ENCODE measurements around the gene GNG3. TPM values are rescaled to one million over a fixed set of nuclear protein-coding genes. Genes with fewer than 3 reads are reported as not detected.

Gene GNG3
- total and polyA plus RNA-seq, 2 experiments from 2014 or later: 0.23 to 1.2 TPM

- 65% methylated on average over 4 of the region's 4 CpGs for WGBS (ENCODE audit: low lambda C conversion rate, missing lambda C conversion rate)
- H2AFZ ChIP-seq: peak overlapping the region; percentile 29
- no peak overlapping the region for H3K4me3 ChIP-seq
- peak; percentile 78 for DNase-seq (ENCODE audit: low spot score)
- TF ChIP-seq EZH2 (IDR thresholded peaks at IDR 0.05; ENCODE audit: borderline replicate concordance): no peak
- TF ChIP-seq EZH2phosphoT487 (IDR thresholded peaks at IDR 0.05; ENCODE audit: low read depth, severe bottlenecking, unreplicated experiment): no peak
- TF ChIP-seq, protein P1, sequence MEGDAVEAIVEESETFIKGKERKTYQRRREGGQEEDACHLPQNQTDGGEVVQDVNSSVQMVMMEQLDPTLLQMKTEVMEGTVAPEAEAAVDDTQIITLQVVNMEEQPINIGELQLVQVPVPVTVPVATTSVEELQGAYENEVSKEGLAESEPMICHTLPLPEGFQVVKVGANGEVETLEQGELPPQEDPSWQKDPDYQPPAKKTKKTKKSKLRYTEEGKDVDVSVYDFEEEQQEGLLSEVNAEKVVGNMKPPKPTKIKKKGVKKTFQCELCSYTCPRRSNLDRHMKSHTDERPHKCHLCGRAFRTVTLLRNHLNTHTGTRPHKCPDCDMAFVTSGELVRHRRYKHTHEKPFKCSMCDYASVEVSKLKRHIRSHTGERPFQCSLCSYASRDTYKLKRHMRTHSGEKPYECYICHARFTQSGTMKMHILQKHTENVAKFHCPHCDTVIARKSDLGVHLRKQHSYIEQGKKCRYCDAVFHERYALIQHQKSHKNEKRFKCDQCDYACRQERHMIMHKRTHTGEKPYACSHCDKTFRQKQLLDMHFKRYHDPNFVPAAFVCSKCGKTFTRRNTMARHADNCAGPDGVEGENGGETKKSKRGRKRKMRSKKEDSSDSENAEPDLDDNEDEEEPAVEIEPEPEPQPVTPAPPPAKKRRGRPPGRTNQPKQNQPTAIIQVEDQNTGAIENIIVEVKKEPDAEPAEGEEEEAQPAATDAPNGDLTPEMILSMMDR (IDR thresholded peaks at IDR 0.05; ENCODE audit: poor library complexity): peak; percentile 40
- no peaks in the 10 kb centered on the region for H3K9me3 ChIP-seq (ENCODE audit: low read depth)
- H3K27me3 ChIP-seq: no peaks in the 10 kb centered on the region
- no peak overlapping the region for H3K27ac ChIP-seq
- no peaks in the 10 kb centered on the region for H4K20me1 ChIP-seq (ENCODE audit: insufficient read depth, poor library complexity, severe bottlenecking)
- H3K79me2 ChIP-seq: peaks cover 23% of the 10 kb centered on the region
- H3K4me2 ChIP-seq: no peak overlapping the region
- no peaks in the 10 kb centered on the region for H3K9me2 ChIP-seq (replicated peaks; ENCODE audit: insufficient read depth)
- peaks cover 13% of the 10 kb centered on the region for H3K4me1 ChIP-seq (ENCODE audit: insufficient read depth)
- H3K36me3 ChIP-seq (replicated peaks; ENCODE audit: insufficient read depth, low read depth): no peaks in the 10 kb centered on the region
These were observed 26.6 kb upstream of the GNG3 start for GRCh38 chr11:62680825-62681240.

DNA sequence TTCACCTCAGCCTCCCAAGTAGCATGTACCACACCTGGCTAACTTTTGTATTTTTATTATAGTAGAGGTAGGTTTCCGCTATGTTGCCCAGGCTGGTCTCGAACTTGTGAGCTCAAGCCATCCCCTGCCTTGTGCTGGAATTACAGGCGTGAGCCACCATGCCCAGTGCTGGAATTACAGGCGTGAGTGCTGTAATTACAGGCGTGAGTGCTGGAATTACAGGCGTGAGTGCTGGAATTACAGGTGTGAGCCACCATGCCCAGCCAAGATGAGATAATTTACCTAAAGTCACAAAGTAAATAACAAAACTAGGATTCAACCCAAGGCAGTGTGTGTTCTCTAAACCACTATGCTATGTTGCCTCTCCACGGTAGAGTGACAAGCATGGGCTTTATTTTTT, 25.0 kb upstream of the GNG3 start:
- Histone ChIP-seq H3K27me3 (no peaks in the 10 kb centered on the region), H4K20me1 (ENCODE audit: insufficient read depth, poor library complexity, severe bottlenecking) (no peaks in the 10 kb centered on the region), H3K27ac (no peak overlapping the region), H3K9me3 (ENCODE audit: low read depth) (no peaks in the 10 kb centered on the region), H3K4me2 (no peak overlapping the region), H3K36me3 (replicated peaks; ENCODE audit: insufficient read depth, low read depth) (no peaks in the 10 kb centered on the region), H3K9me2 (replicated peaks; ENCODE audit: insufficient read depth) (no peaks in the 10 kb centered on the region), H3K4me3 (no peak overlapping the region), H3K4me1 (ENCODE audit: insufficient read depth) (peaks cover 13% of the 10 kb centered on the region), H3K79me2 (peaks cover 13% of the 10 kb centered on the region), H2AFZ (no peak overlapping the region)
- no peak for DNase-seq (ENCODE audit: low spot score)
- TF ChIP-seq EZH2 (IDR thresholded peaks at IDR 0.05; ENCODE audit: borderline replicate concordance) (no peak), EZH2phosphoT487 (IDR thresholded peaks at IDR 0.05; ENCODE audit: low read depth, severe bottlenecking, unreplicated experiment) (no peak)
- TF ChIP-seq, protein P1 (IDR thresholded peaks at IDR 0.05; ENCODE audit: poor library complexity): no peak
- WGBS (ENCODE audit: low lambda C conversion rate, missing lambda C conversion rate): 93% methylated on average over 7 of the region's 7 CpGs

DNA sequence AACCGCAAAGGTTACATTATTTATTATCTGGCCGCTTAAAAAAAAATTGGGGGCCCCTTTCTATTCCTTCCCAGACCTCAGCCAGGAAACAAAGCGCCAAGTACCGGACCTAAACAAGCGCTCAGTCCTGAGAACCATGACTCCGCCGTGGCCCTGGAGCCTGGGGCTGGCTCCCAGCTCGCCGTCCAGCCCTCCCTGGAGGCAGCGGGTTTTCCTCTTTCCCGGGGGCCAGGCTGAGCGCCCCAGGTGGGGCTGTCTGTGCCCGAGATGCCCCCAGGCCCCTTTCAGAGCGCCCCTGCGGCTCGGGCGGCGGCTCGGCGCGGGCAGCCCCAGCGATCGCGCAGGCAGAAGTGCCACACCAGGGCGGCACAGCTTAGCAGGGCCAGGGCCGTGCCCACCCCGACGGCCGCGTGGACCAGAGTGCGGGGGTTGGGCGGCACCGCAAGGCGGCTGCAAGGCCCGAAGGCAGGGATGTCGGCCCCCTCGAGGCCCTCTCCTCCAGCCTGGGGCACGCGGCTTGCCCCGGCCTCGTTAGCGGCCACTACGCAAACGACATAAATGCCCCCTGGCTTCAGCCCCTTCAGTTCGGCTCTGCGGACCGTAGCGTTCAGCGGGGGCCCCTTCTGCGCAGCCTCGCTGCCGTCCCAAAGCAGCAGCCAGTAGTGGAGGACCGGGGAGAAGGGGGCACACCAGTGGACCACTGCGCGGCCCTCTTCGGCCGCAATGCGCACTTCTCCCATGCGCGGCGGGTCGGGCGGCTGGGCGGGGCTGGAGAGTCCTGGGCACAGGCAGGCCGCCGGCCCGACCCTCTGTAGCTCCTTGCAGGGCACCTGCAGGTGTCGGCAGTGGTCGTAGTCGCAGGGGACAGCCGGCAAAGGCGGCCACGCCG, 19.7 kb upstream of the GNG3 start:
- Histone ChIP-seq H3K27ac (no peak overlapping the region), H3K79me2 (no peaks in the 10 kb centered on the region), H4K20me1 (ENCODE audit: insufficient read depth, poor library complexity, severe bottlenecking) (no peaks in the 10 kb centered on the region), H3K9me3 (ENCODE audit: low read depth) (no peaks in the 10 kb centered on the region), H2AFZ (no peak overlapping the region), H3K27me3 (no peaks in the 10 kb centered on the region), H3K36me3 (replicated peaks; ENCODE audit: insufficient read depth, low read depth) (no peaks in the 10 kb centered on the region), H3K4me3 (no peak overlapping the region), H3K4me2 (no peak overlapping the region), H3K4me1 (ENCODE audit: insufficient read depth) (peaks cover 6% of the 10 kb centered on the region), H3K9me2 (replicated peaks; ENCODE audit: insufficient read depth) (no peaks in the 10 kb centered on the region)
- WGBS (ENCODE audit: low lambda C conversion rate, missing lambda C conversion rate): 81% methylated on average over 70 of the region's 74 CpGs
- DNase-seq (ENCODE audit: low spot score): no peak
- TF ChIP-seq EZH2phosphoT487 (IDR thresholded peaks at IDR 0.05; ENCODE audit: low read depth, severe bottlenecking, unreplicated experiment) (no peak), EZH2 (IDR thresholded peaks at IDR 0.05; ENCODE audit: borderline replicate concordance) (no peak)
- TF ChIP-seq, protein P1 (IDR thresholded peaks at IDR 0.05; ENCODE audit: poor library complexity): no peak
